Mucosa of stomach (tissue), 1 donor: ENCODE results near the gene LRRC45.

ENCODE experiments used
- H3K27me3 ChIP-seq: one replicate; pipeline ENCODE4 v1.7.0; 2013; ENCODE audit warnings: mild to moderate bottlenecking, low read length; ENCODE audit not compliant: control insufficient read depth, insufficient read depth
- H3K36me3 ChIP-seq: one replicate; pipeline ENCODE4 v1.7.0; 2013; ENCODE audit warnings: low read length; ENCODE audit not compliant: control insufficient read depth, insufficient read depth
- H3K4me1 ChIP-seq: one replicate; pipeline ENCODE4 v1.7.0; 2013; ENCODE audit warnings: mild to moderate bottlenecking, low read length; ENCODE audit not compliant: control insufficient read depth, insufficient read depth
- H3K4me3 ChIP-seq: one replicate; pipeline ENCODE4 v1.7.0; 2013; ENCODE audit warnings: low read length
- H3K9ac ChIP-seq: one replicate; pipeline ENCODE4 v1.7.0; 2013; ENCODE audit warnings: mild to moderate bottlenecking, low read length, moderate library complexity
- H3K9me3 ChIP-seq: one replicate; pipeline ENCODE4 v1.7.0; 2013; ENCODE audit warnings: mild to moderate bottlenecking, low read length, moderate library complexity; ENCODE audit not compliant: control insufficient read depth
- donor health status: Pancreatic carcinoma.

Gene LRRC45

DNA sequence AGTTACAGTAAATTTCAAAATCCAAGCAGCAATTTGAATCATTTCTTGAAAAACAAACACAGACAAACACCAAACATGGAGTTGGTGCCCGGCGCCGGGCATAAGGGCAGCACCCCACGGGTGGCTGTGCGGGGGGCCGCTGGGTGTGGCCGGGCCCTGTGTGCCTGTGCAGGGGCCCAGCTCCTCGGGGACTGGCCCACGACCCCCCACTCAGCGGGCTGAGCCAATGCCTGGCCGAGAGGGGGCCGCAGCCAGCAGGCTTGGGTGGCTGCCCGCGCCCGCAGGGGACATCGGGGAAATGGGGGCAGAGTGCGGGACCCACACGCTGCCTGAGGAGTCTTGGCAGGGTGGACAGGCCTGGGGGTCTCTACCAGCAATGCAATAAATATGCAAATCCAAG is 55.3 kb downstream of the LRRC45 start:
- Histone ChIP-seq H3K27me3 (no peaks in the 10 kb centered on the region), H3K36me3 (peaks cover 5% of the 10 kb centered on the region), H3K9ac (no peak overlapping the region), H3K9me3 (no peaks in the 10 kb centered on the region), H3K4me1 (no peaks in the 10 kb centered on the region), H3K4me3 (no peak overlapping the region)

DNA sequence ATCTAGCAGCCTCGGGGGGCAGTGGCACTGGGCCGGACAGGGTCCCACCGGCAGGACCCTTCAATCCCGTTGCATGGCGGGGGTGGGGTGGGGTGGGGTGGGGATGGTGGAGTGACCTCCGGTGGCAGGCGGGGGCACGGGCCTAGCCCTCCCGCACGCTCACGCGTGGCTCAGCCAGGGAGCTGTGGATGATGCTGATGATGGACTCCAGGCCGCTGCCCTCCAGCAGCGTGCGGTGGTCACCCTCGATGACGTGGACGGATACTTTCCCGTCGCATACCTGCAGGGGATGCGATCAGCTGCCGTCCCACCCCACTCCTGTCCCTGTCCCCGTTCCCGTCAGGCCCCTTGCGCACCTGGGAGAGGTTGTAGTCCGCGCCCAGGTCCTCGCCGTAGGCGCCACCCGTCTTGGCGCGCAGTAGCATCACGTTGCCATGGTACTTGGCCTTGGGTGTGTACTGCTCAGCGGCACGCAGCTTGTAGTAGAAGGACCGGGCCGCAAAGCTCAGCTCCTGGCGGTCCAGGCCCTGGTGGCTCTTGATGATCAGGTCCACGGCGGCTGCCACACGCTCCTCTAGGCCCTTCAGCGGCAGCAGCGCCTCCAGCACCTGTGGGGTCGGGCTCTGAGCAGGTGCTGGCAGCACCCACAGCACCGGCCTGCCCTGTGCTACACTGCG is 56.0 kb downstream of the LRRC45 start:
- Histone ChIP-seq H3K36me3 (peaks cover 5% of the 10 kb centered on the region), H3K27me3 (no peaks in the 10 kb centered on the region), H3K4me3 (no peak overlapping the region), H3K4me1 (no peaks in the 10 kb centered on the region), H3K9me3 (no peaks in the 10 kb centered on the region), H3K9ac (no peak overlapping the region)

DNA sequence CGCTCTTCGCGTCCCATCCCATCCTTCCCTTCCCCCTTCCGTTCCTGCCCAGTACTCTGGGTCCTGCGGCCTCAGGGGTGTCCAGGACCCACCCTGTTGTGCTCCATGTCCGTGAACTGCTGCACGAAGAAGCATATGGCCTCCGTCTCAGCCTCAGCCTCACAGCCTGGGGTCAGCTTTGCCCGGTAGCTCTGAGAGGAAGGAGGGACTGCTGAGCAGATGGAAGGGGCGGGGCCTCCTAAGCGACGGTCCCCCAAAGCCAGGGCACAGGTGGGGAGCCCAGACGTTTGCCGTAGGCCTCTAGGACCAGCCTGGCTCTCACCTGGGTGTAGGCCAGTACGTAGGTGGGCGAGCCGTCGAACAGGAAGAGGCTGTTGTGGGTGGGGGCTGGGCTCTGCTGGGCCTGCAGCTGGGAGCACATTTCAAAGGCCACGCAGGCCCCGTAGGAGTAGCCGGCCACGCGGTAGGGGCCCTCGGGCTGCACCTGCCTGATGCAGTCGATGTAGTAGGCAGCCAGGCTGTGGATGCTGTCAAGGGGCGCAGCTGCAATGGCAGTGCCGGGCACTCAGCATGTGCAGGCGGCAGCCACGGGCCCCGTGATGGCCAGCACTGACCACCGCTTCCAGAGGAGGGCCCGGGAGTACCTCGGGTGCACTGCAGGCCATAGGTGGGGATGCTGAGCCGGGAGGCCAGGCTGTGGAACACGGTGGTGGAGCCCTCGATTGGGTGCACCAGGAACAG is 57.1 kb downstream of the LRRC45 start:
- H3K4me3 ChIP-seq: no peak overlapping the region
- no peaks in the 10 kb centered on the region for H3K27me3 ChIP-seq
- H3K9me3 ChIP-seq: no peaks in the 10 kb centered on the region
- H3K4me1 ChIP-seq: no peaks in the 10 kb centered on the region
- H3K9ac ChIP-seq: no peak overlapping the region
- H3K36me3 ChIP-seq: peaks cover 5% of the 10 kb centered on the region
